IMR-90 (cell line): ENCODE measurements around the gene SLC6A7.

Experiments
- BHLHE40 ChIP-seq: fragments of 150-350 bp; IDR thresholded peaks from 2 replicates; pipeline ENCODE4 v1.6.1; 2016; ENCODE audit warnings: mild to moderate bottlenecking, low read depth, low read length
- CEBPB ChIP-seq: IDR thresholded peaks from 2 replicates; pipeline ENCODE4 v1.6.1; 2012; ENCODE audit warnings: low read depth, low read length, improper control_type of control experiment
- CHD1 ChIP-seq: IDR thresholded peaks from 2 replicates; pipeline ENCODE4 v1.6.1; 2012; ENCODE audit warnings: low read depth, low read length, improper control_type of control experiment
- CTCF ChIP-seq: conservative IDR thresholded peaks from 2 replicates; pipeline ENCODE4 v1.5.1; 2012; ENCODE audit warnings: mild to moderate bottlenecking, low read depth, low read length, improper control_type of control experiment
- ELK1 ChIP-seq: fragments of 150-350 bp; IDR thresholded peaks from 2 replicates; pipeline ENCODE4 v1.6.1; 2016; ENCODE audit warnings: low read depth, mild to moderate bottlenecking, low read length, moderate library complexity, borderline replicate concordance
- FOS ChIP-seq: fragments of 150-350 bp; IDR thresholded peaks from 2 replicates; pipeline ENCODE4 v1.6.1; 2016; ENCODE audit warnings: low read depth, low read length
- MAFK ChIP-seq: IDR thresholded peaks from 2 replicates; pipeline ENCODE4 v1.6.1; 2012; ENCODE audit warnings: low read depth, low read length, improper control_type of control experiment
- NFE2L2 ChIP-seq: fragments of 150-350 bp; IDR thresholded peaks from 2 replicates; pipeline ENCODE4 v1.6.1; 2016; ENCODE audit warnings: low read depth, mild to moderate bottlenecking, low read length
- POLR2A ChIP-seq: IDR thresholded peaks from 2 replicates; pipeline ENCODE4 v1.6.1; 2012; ENCODE audit warnings: mild to moderate bottlenecking, low read depth, low read length
- RAD21 ChIP-seq: IDR thresholded peaks from 2 replicates; pipeline ENCODE4 v1.6.1; 2012; ENCODE audit warnings: low read length, improper control_type of control experiment
- RCOR1 ChIP-seq: IDR thresholded peaks from 2 replicates; pipeline ENCODE4 v1.6.1; 2012; ENCODE audit warnings: mild to moderate bottlenecking, low read length, improper control_type of control experiment; ENCODE audit not compliant: insufficient replicate concordance

DNA sequence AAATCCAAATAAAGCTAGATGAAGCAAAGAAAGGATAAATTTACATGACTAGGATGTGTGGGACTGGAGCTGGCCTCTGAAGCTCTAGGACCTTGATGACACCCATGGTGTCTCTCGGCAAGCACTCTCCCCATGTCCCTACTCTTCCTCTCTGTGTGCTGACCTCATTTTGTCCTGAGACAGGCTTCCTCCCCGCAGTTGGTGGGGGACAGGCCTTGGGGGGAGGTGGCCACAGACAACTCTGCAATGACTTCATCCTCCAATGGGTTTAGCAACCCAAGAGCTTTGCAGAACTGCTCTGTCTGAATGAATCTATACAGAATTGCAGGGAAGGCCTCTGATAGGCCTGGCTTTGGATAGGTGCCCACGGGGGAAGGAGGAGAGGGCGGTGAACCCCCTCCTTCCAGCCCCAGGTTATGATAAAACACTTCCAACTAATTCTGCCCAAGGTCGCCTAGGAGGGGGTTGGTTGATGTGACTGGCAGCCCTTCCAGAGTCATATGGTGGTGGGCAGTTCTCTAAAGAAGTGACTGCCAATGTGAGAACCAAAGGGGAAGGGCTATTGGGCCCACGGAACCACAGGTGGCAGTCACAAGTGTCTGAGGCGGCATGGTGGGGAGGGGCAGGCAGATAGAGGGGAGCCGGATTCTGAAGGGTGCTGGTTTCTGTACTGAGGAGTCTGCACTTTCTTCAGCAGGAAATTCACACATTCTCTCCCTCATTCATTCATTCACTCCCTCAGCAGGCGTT is 6.0 kb downstream of the SLC6A7 start:
- TF ChIP-seq CEBPB (no peak), CTCF (no peak), FOS (no peak), POLR2A (no peak), ELK1 (no peak), CHD1 (no peak), RCOR1 (no peak), NFE2L2 (no peak), RAD21 (no peak), MAFK (no peak), BHLHE40 (no peak)
